C1 segment of cervical spinal cord (tissue), 14 donors: ENCODE results near the gene MIA2.

Experiments used
- DNase-seq, 14 donors: peaks; one replicate each; lab custom pipeline; 2025; lab: John Stamatoyannopoulos, UW

The MIA2 gene

GRCh38 chr14:39383026-39383660 is 149.4 kb downstream of the MIA2 start:
- no peak for DNase-seq

GRCh38 chr14:39383741-39384140 is 150.0 kb downstream of the MIA2 start:
- no peak for DNase-seq

GRCh38 chr14:39384177-39384576 is 150.5 kb downstream of the MIA2 start:
- DNase-seq: no peak

- DNase-seq: no peak
Measured at GRCh38 chr14:39393289-39393688, 159.6 kb downstream of the MIA2 start.

- DNase-seq: no peak
Measured at GRCh38 chr14:39395555-39396254, 162.0 kb downstream of the MIA2 start.

- DNase-seq: no peak
Measured at GRCh38 chr14:39396448-39396847, 162.7 kb downstream of the MIA2 start.

GRCh38 chr14:39398382-39398781 is 164.7 kb downstream of the MIA2 start:
- DNase-seq: no peak

- DNase-seq: no peak
Measured at GRCh38 chr14:39406560-39406959, 172.8 kb downstream of the MIA2 start.

GRCh38 chr14:39416072-39416471 is 182.4 kb downstream of the MIA2 start:
- no peak for DNase-seq

- no peak for DNase-seq
Measured at GRCh38 chr14:39417014-39417413, 183.3 kb downstream of the MIA2 start.

GRCh38 chr14:39419272-39419671 is 185.6 kb downstream of the MIA2 start:
- no peak for DNase-seq

GRCh38 chr14:39422243-39422642 is 188.5 kb downstream of the MIA2 start:
- no peak for DNase-seq

- no peak for DNase-seq
Measured at GRCh38 chr14:39423793-39424192, 190.1 kb downstream of the MIA2 start.

- no peak for DNase-seq
Measured at GRCh38 chr14:39425947-39426346, 192.2 kb downstream of the MIA2 start.

- DNase-seq: no peak
Measured at GRCh38 chr14:39426605-39427004, 192.9 kb downstream of the MIA2 start.

GRCh38 chr14:39428118-39428517 is 194.4 kb downstream of the MIA2 start:
- DNase-seq: no peak

GRCh38 chr14:39430762-39431415 is 197.2 kb downstream of the MIA2 start:
- peak in 4 of 14 donors; percentile 4 to 17 (median 10) for DNase-seq

- peak in 9 of 14 donors; percentile 10 to 73 (median 59) for DNase-seq
Measured at GRCh38 chr14:39431416-39432178, 197.9 kb downstream of the MIA2 start.

- peak; percentile 80 to 98 (median 97) for DNase-seq
Measured at GRCh38 chr14:39432179-39432618, 198.5 kb downstream of the MIA2 start, which contains the start of gene FBXO33. Gene FBXO33, minus strand, starts transcription at chr14:39432433. Its CDS starts 271 bp downstream, at chr14:39432162.

- DNase-seq: peak in 11 of 14 donors; percentile 77 to 97 (median 94)
Measured at GRCh38 chr14:39432619-39433451, 199.1 kb downstream of the MIA2 start.

- DNase-seq: no peak
Measured at GRCh38 chr14:39433452-39433813, 199.7 kb downstream of the MIA2 start.
